ENCODE data around the gene CEACAM19. TPM values are rescaled to one million over a fixed set of nuclear protein-coding genes. Genes with fewer than 3 reads are reported as not detected.

CEACAM19 gene
- total RNA-seq, 1 donor from 2014 or later, result 0.09 TPM

- peaks cover 6% of the 10 kb centered on the region for H3K27me3 Mint-ChIP-seq (ENCODE audit: insufficient read depth, low read depth)
- no peaks in the 10 kb centered on the region for H3K27me3 ChIP-seq
- no peaks in the 10 kb centered on the region for H3K36me3 ChIP-seq
- no peaks in the 10 kb centered on the region for H3K4me1 Mint-ChIP-seq
- H3K27ac ChIP-seq, result no peak overlapping the region
- H3F3A ChIP-seq (ENCODE audit: low read depth), result no peaks in the 10 kb centered on the region
- H3K79me2 ChIP-seq (ENCODE audit: low read depth), result no peaks in the 10 kb centered on the region
- no peak overlapping the region for H3K4me3 ChIP-seq
- no peak overlapping the region for H2AFZ ChIP-seq (replicated peaks)
- H3K9me3 ChIP-seq (ENCODE audit: low read depth), result no peaks in the 10 kb centered on the region
- no peak for DNase-seq (ENCODE audit: low spot score)
- TF ChIP-seq EZH2phosphoT487 (IDR thresholded peaks at IDR 0.05) (no peak), EZH2 (IDR thresholded peaks at IDR 0.05) (no peak)
- TF ChIP-seq, protein P1, sequence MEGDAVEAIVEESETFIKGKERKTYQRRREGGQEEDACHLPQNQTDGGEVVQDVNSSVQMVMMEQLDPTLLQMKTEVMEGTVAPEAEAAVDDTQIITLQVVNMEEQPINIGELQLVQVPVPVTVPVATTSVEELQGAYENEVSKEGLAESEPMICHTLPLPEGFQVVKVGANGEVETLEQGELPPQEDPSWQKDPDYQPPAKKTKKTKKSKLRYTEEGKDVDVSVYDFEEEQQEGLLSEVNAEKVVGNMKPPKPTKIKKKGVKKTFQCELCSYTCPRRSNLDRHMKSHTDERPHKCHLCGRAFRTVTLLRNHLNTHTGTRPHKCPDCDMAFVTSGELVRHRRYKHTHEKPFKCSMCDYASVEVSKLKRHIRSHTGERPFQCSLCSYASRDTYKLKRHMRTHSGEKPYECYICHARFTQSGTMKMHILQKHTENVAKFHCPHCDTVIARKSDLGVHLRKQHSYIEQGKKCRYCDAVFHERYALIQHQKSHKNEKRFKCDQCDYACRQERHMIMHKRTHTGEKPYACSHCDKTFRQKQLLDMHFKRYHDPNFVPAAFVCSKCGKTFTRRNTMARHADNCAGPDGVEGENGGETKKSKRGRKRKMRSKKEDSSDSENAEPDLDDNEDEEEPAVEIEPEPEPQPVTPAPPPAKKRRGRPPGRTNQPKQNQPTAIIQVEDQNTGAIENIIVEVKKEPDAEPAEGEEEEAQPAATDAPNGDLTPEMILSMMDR (IDR thresholded peaks at IDR 0.05), result no peak
- no peak overlapping the region for H3K27ac Mint-ChIP-seq
- H3K36me3 Mint-ChIP-seq, result no peaks in the 10 kb centered on the region
- no peak overlapping the region for H3K4me2 ChIP-seq
- peaks cover 2% of the 10 kb centered on the region for H3K9me3 Mint-ChIP-seq
- H4K20me1 ChIP-seq (ENCODE audit: low read depth), result no peaks in the 10 kb centered on the region
- no peaks in the 10 kb centered on the region for H3K4me1 ChIP-seq
- H3K9ac ChIP-seq, result no peak overlapping the region
- H3K4me3 Mint-ChIP-seq, result no peak overlapping the region
Measured at GRCh38 chr19:44704982-44705381, 33.7 kb downstream of the CEACAM19 start.

- Histone ChIP-seq H3K4me1 (no peaks in the 10 kb centered on the region), H3K4me2 (no peak overlapping the region), H4K20me1 (ENCODE audit: low read depth) (no peaks in the 10 kb centered on the region), H3K4me3 (no peak overlapping the region), H3K79me2 (ENCODE audit: low read depth) (no peaks in the 10 kb centered on the region), H3K9me3 (ENCODE audit: low read depth) (no peaks in the 10 kb centered on the region), H3K27me3 (no peaks in the 10 kb centered on the region), H2AFZ (replicated peaks) (no peak overlapping the region), H3K36me3 (no peaks in the 10 kb centered on the region), H3K27ac (no peak overlapping the region), H3K9ac (no peak overlapping the region), H3F3A (ENCODE audit: low read depth) (no peaks in the 10 kb centered on the region)
- H3K36me3 Mint-ChIP-seq, result no peaks in the 10 kb centered on the region
- peaks cover 6% of the 10 kb centered on the region for H3K27me3 Mint-ChIP-seq (ENCODE audit: insufficient read depth, low read depth)
- no peaks in the 10 kb centered on the region for H3K4me1 Mint-ChIP-seq
- H3K9me3 Mint-ChIP-seq, result peaks cover 2% of the 10 kb centered on the region
- TF ChIP-seq EZH2 (IDR thresholded peaks at IDR 0.05) (no peak), EZH2phosphoT487 (IDR thresholded peaks at IDR 0.05) (no peak)
- TF ChIP-seq, protein P1 (IDR thresholded peaks at IDR 0.05), result no peak
- H3K27ac Mint-ChIP-seq, result no peak overlapping the region
- no peak for DNase-seq (ENCODE audit: low spot score)
- H3K4me3 Mint-ChIP-seq, result no peak overlapping the region
Measured at GRCh38 chr19:44705502-44706010, 34.3 kb downstream of the CEACAM19 start.

- Histone ChIP-seq H3K9ac (no peak overlapping the region), H3K36me3 (no peaks in the 10 kb centered on the region), H4K20me1 (ENCODE audit: low read depth) (no peaks in the 10 kb centered on the region), H3K27ac (no peak overlapping the region), H3K9me3 (ENCODE audit: low read depth) (no peaks in the 10 kb centered on the region), H3F3A (ENCODE audit: low read depth) (no peaks in the 10 kb centered on the region), H2AFZ (replicated peaks) (no peak overlapping the region), H3K4me1 (no peaks in the 10 kb centered on the region), H3K4me2 (no peak overlapping the region), H3K79me2 (ENCODE audit: low read depth) (no peaks in the 10 kb centered on the region), H3K27me3 (no peaks in the 10 kb centered on the region), H3K4me3 (no peak overlapping the region)
- H3K4me1 Mint-ChIP-seq, result no peaks in the 10 kb centered on the region
- H3K4me3 Mint-ChIP-seq, result no peak overlapping the region
- no peak for DNase-seq (ENCODE audit: low spot score)
- peaks cover 6% of the 10 kb centered on the region for H3K27me3 Mint-ChIP-seq (ENCODE audit: insufficient read depth, low read depth)
- H3K27ac Mint-ChIP-seq, result no peak overlapping the region
- peaks cover 2% of the 10 kb centered on the region for H3K9me3 Mint-ChIP-seq
- no peaks in the 10 kb centered on the region for H3K36me3 Mint-ChIP-seq
- TF ChIP-seq, protein P1 (IDR thresholded peaks at IDR 0.05), result no peak
- TF ChIP-seq EZH2phosphoT487 (IDR thresholded peaks at IDR 0.05), result no peak
- no peak for TF ChIP-seq EZH2 (IDR thresholded peaks at IDR 0.05)
Measured at GRCh38 chr19:44706506-44707236, 35.4 kb downstream of the CEACAM19 start.
